GM12878 (cell line): Measurements from ENCODE around the gene DNAJB2. TPM values are rescaled to one million over a fixed set of nuclear protein-coding genes. Genes with fewer than 3 reads are reported as not detected.

ENCODE experiments used
- DPF2 ChIP-seq: fragments of 450-650 bp; IDR thresholded peaks from 2 replicates; pipeline ENCODE4 v1.6.1; 2017; ENCODE audit warnings: mild to moderate bottlenecking
- FOXM1 ChIP-seq: IDR thresholded peaks from 2 replicates; pipeline ENCODE4 v1.6.1; 2012; ENCODE audit warnings: low read depth, mild to moderate bottlenecking, inconsistent platforms, low read length, moderate library complexity
- IKZF1 ChIP-seq: fragments of 450-650 bp; conservative IDR thresholded peaks from 2 replicates; pipeline ENCODE4 v1.6.1; 2017; ENCODE audit warnings: antibody characterized with exemption, mild to moderate bottlenecking
- JUNB ChIP-seq: IDR thresholded peaks from 2 replicates; pipeline ENCODE4 v1.6.1; 2016; ENCODE audit warnings: antibody characterized with exemption, mild to moderate bottlenecking
- MEF2A ChIP-seq: IDR thresholded peaks from 2 replicates; pipeline ENCODE4 v1.6.1; 2011; ENCODE audit warnings: low read depth, mild to moderate bottlenecking, low read length, moderate library complexity; ENCODE audit not compliant: insufficient read depth
- STAT3 ChIP-seq: IDR thresholded peaks from 2 replicates; pipeline ENCODE4 v1.6.1; 2011; ENCODE audit warnings: low read depth, low read length, improper control_type of control experiment
- USF2 ChIP-seq: IDR thresholded peaks from 2 replicates; pipeline ENCODE4 v1.6.1; 2011; ENCODE audit warnings: low read depth, low read length, improper control_type of control experiment, borderline replicate concordance
- ZNF217 ChIP-seq: fragments of 450-650 bp; IDR thresholded peaks from 2 replicates; pipeline ENCODE4 v1.6.1; 2017; ENCODE audit warnings: antibody characterized with exemption, mild to moderate bottlenecking
- ZNF687 ChIP-seq: fragments of 450-650 bp; IDR thresholded peaks from 2 replicates; pipeline ENCODE4 v1.6.1; 2017; ENCODE audit warnings: mild to moderate bottlenecking, moderate library complexity
- polyA plus RNA-seq, 11 experiments: library from polyadenylated mRNA; depleted of rRNA in 4 of 11; unstranded in 6 of 11; stranded (reverse) in 5 of 11; fragments of >200 nt; fragmentation: Nextera tagmentation in 4 of 11; fragmentation: Illumina TruSeq in 1 of 11; extraction: Ambion mirVana in 4 of 11; extraction: Trizol in 1 of 11; gene quantifications; 1 replicate in 1 of 11; 2 replicates in 10 of 11; pipeline versions ENCODE4 v1.2.1 to v1.2.3, GENCODE V29; 2011 to 2016; ENCODE audit warnings: inconsistent platforms in 2 of 11, missing spikeins in 2 of 11, low read depth in 1 of 11
- total RNA-seq, 4 experiments: library from RNA; depleted of rRNA in 3 of 4; stranded (reverse); fragments of >200 nt in 3 of 4; fragmentation: Illumina TruSeq in 1 of 4; extraction: Trizol in 1 of 4; gene quantifications; 2 replicates each; pipeline versions ENCODE4 v1.2.1 to v1.2.3, GENCODE V29; 2013 to 2021

Gene DNAJB2
- total and polyA plus RNA-seq, 10 of the 15 experiments (the other 5 are each of a cell fraction or from before 2014, with no cell fraction given) = 0.26 to 36.5 (median 12.5) TPM

DNA sequence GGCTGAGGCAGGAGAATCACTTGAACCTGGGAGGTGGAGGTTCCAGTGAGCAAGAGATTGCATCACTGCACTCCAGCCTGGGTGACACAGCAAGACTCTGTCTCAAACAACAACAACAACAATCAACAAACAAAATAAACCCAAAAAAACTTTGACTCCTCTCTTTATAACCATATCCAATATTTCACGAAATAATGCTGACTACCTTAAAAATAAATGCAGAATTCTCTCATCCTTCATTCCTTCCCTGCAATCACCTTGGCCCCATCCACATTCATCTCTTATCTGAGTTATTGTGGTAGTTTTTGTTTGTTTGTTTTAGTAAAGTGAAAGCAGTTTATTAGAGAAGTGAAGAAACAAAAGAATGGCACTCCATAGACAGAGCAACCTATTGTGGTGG lies 26.9 kb downstream of the DNAJB2 start (continued):
- TF ChIP-seq ZNF687 (no peak), ZNF217 (no peak), IKZF1 (no peak), STAT3 (no peak), DPF2 (no peak), FOXM1 (no peak), JUNB (no peak), MEF2A (no peak), USF2 (no peak)
- TF ChIP-seq, all 136 proteins: peak for 0
